Activated gamma-delta T cell (primary cell): Measurements from ENCODE around the gene UBASH3A.

Experiments used
- DNase-seq: peaks from one replicate; lab custom pipeline; 2025; lab: John Stamatoyannopoulos, UW
- total RNA-seq, 2 donors: gene quantifications; one replicate each; lab custom pipeline; 2026; lab: John Stamatoyannopoulos, UW

Gene UBASH3A, protein sequence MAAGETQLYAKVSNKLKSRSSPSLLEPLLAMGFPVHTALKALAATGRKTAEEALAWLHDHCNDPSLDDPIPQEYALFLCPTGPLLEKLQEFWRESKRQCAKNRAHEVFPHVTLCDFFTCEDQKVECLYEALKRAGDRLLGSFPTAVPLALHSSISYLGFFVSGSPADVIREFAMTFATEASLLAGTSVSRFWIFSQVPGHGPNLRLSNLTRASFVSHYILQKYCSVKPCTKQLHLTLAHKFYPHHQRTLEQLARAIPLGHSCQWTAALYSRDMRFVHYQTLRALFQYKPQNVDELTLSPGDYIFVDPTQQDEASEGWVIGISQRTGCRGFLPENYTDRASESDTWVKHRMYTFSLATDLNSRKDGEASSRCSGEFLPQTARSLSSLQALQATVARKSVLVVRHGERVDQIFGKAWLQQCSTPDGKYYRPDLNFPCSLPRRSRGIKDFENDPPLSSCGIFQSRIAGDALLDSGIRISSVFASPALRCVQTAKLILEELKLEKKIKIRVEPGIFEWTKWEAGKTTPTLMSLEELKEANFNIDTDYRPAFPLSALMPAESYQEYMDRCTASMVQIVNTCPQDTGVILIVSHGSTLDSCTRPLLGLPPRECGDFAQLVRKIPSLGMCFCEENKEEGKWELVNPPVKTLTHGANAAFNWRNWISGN
- 54.6 to 77.5 reads per million in 2 donors for total RNA-seq

GRCh38 chr21:42403611-42404231 is at the start of gene UBASH3A:
Gene UBASH3A, plus strand, starts transcription at chr21:42403902. Its CDS starts 44 bp downstream, at chr21:42403946.
- no peak for DNase-seq

DNA sequence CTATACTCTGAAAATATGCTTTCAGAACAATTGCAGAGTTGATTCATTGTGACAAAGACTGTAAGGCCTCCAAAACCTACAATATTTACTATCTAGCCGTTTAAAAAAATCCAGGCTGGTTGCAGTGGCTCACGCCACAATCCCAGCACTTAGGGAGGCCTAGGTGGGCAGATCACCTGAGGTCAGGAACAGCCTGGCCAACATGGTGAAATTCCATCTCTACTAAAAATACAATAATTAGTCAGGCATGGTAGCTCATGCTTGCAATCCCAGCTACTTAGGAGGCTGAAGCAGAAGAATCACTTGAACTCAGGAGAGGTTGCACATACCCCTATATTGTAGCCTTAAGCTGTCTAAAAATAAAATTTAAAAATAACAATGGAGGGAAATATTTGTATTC is 47.7 kb upstream of the UBASH3A start:
- DNase-seq = no peak

- no peak for DNase-seq
Measured at GRCh38 chr21:42356650-42357049, 47.1 kb upstream of the UBASH3A start.

GRCh38 chr21:42357307-42357706 is 46.4 kb upstream of the UBASH3A start:
- DNase-seq = no peak

DNA sequence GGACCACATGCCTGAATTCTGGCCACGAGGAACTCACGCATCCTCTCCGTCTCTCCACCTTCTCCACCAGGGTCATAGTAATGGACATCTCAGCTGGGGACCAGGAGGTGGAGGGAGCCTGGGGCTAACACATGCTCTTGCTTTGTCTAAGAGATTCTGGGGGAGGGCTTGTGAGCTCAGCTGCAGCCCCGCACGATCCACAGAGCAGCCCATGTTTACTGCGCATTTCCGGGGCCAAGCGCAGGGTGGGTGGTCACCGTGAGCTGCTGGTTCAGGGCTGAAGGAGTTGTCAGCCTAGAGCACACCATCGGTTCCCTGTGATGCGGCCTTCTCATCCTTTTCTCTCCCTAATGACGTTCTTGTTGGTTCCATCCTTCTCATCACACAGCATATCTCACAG is 45.4 kb upstream of the UBASH3A start:
- DNase-seq = no peak

DNA sequence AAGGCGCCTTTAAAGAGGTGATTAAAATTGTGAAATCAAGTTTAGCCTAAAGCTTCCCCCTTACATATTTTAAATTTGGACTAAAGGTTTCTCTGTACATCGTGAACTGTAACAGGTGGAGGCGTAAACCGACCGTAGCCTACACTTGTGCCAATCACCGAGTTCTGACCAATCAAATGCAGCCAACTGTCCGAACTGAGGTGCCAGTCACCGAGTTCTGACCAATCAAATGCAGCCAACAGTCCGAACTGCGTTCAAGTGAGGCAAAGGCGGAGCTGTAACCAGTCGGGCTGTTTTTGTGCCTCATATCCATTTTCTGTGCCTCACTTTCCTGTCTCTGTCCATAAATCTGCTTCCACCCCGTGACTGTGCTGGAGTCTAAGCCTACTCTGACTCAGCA is 44.8 kb upstream of the UBASH3A start:
- no peak for DNase-seq

DNA sequence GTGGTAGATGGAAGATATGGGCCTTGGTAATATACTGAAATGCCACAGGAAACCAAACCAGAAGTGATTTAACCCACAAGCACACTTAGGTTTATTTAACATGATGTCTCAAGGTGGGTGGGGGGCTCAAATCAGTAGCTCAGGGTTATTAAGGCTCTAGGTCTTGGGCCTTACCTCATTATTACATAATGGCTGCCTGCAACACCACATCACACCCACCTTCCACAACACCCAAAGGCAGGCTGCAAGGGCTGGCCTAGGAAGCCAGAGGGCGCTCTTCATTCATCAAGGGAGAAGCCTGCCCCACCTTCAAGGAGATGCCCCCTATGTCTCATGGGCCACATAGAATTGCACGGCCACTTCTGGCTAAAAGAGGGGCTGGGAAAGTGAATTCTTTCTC is 43.4 kb upstream of the UBASH3A start:
- DNase-seq = no peak

- DNase-seq = no peak
Measured at GRCh38 chr21:42361286-42361685, 42.4 kb upstream of the UBASH3A start.

- no peak for DNase-seq
Measured at GRCh38 chr21:42362198-42362597, 41.5 kb upstream of the UBASH3A start.

DNA sequence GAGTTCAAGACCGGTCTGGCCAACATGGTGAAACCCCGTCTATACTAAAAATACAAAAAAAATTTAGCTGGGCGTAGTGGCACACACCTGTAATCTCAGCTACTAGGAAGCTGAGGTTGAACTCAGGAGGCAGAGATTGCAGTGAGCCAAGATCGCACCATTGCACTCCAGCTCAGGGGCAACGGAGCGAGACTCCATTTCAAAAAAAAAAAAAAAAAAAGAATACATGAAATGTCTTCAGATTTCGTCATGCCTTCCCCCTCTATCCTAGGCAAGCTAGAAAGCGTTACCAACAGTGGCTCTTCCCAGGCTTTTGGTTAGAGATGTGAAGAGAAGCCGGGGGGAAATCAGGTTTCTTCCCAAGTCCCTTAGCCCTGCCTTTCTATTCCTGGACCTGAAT is 41.0 kb upstream of the UBASH3A start:
- DNase-seq = no peak

DNA sequence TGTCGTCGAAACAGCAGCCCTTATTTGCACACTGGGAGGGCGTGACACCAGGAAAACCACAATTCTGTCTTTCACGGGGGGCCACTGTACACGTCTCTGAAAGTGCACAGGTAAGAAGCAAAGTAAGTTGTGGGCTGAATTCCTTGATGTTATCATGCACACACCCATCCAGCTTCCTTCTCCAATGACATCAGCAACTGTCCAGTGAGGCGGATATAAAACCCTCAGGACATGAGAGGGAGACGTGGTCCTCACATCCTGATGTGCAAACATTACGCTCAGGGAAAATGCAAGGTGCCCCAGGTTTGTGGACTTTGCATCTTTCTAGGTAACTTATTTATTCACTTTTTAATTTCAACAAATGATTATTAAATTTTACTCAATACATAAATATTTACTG is 40.4 kb upstream of the UBASH3A start:
- no peak for DNase-seq

DNA sequence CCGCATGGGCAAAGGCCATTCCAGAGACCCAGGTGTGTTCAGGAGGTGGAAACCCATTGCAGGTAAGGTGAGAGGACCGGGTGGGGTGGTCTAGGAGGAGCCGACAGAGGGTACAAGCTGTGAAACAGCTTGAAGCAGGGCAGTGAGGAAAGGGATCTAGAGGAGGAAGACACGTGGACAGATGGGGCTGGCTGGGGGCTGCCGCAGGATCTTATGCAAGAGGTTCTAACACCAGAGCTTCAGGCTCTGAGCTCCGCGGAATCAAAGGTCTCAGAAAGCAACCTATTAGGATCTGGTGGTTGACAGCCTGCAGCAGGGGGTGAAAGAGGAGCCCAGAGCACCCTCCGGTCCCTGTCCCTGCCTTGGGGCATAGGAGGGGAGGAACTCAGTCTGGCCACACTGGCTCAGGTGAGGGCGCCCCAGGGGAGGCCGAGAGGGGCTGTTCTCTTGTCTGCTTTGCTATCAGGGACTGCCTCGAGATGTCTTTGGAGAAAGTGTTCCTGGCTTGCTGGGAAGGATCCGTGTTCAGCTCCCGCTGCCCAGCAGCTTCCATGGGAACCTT is 39.3 kb upstream of the UBASH3A start:
- no peak for DNase-seq

GRCh38 chr21:42365770-42366169 is 37.9 kb upstream of the UBASH3A start:
- no peak for DNase-seq

DNA sequence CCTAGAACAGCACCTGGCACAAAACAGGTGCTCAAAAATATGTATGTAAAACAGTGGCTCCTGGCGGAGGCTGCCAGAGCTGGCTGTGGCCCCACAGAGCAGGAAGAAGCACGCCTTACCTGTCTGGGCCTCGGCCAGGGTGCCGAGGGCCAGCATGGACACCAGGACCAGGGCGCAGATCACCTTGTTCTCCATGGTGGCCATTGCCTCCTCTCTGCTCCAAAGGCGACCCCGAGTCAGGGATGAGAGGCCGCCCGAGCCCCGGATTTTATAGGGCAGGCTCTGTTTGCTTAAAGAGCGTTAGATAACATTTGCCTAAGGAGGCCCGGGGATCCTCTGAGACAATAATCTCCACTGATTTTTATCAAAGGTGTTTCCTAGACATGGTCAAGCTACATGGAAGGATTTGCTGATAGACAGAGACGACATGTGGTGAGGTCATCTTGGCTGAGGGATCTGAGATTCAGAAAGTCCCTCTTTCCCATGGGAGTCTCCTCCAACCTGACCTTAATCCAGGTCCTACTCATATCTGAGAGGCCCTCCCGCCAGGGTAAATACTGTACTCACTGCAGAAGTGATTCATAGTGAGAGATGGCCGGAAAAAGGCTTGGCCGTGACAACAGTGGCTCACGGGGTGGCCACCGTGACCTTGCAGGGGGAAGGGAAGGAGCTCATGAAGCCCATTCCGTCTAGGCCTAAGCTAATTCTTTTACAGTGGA is 37.3 kb upstream of the UBASH3A start, which contains the start of gene TFF1:
TFF1 (minus strand) TSS at position 244 of the 719 bp plus-strand sequence; CDS start at position 204, 40 bp downstream.
- DNase-seq = no peak

GRCh38 chr21:42367367-42368165 is 36.1 kb upstream of the UBASH3A start:
- DNase-seq = no peak

- DNase-seq = no peak
Measured at GRCh38 chr21:42369821-42370220, 33.9 kb upstream of the UBASH3A start.

DNA sequence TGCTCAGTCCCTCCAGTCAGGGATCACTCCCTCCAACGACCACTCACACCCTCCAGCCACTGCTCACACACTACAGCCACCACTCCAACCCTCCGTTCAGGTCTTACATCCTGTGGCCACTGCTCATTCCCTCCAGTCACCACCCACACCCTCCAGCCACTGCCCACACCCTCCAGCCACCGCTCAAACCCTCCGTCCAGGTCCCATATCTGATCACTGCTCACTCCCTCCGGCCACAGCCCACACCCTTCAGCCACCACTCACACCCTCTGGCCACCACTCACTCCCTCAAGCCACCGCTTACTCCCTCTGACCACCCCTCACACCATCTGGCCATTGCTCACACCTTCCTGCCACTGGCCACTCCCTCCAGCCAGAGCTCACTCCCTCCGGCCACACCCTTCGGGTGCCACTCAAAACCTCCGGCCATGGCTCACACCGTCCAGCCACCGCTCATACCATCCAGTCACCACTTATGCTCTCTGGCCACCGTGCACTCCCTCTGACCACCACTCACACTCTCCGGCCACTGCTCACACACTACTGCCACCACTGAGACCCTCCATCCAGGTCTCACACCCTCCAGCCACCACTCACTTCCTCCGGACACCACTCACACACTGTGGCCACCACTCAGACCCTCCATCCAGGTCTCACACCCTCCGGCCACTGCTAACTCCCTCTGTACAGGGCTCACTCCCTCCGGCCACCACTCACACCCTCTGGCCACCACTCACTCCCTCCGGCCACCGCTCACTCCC is 32.6 kb upstream of the UBASH3A start:
- no peak for DNase-seq

- no peak for DNase-seq
Measured at GRCh38 chr21:42373196-42373907, 30.4 kb upstream of the UBASH3A start.

GRCh38 chr21:42373908-42374455 is 29.7 kb upstream of the UBASH3A start:
- DNase-seq = no peak
